Spleen (tissue), 7 donors: ENCODE results near the gene GOLGA6L2.

Experiments used
- POLR2A ChIP-seq, 3 donors: fragments of 450-650 bp; IDR thresholded peaks; one replicate each; pipeline ENCODE4 v1.5.1; 2017; ENCODE audit warnings: antibody characterized with exemption in 3 of 3, mild to moderate bottlenecking in 1 of 3
- POLR2AphosphoS5 ChIP-seq, 3 donors: sonication (generic); formaldehyde crosslinking; IDR thresholded peaks; one replicate each; pipeline ENCODE4 v1.5.1; 2017; ENCODE audit warnings: antibody characterized with exemption in 3 of 3
- TF ChIP-seq, protein P1 (sequence below), 11 experiments: fragments of 200-600 bp in 7 of 11; fragments of 450-650 bp in 4 of 11; sonication (generic) in 4 of 11; IDR thresholded peaks in 8 of 11; conservative IDR thresholded peaks in 3 of 11; 1 replicate in 7 of 11; 2 replicates in 4 of 11; pipeline versions ENCODE4 v1.4.0 to v1.8.0; 2016 to 2021; ENCODE audit warnings: antibody characterized with exemption in 11 of 11, inconsistent platforms in 4 of 11, mild to moderate bottlenecking in 1 of 11
- donor health status: DM: no; HTN: no; CAD: no; lungs with moderate emphysema.
- donor health status: DM: no; HTN: no; CAD: no.
- donor health status: DM: no; HTN: no; CAD: no.

GRCh38 chr15:23477920-23478319 is 30.9 kb upstream of the GOLGA6L2 start:
- no peak for TF ChIP-seq POLR2A (IDR thresholded peaks at IDR 0.05)
- TF ChIP-seq, protein P1, sequence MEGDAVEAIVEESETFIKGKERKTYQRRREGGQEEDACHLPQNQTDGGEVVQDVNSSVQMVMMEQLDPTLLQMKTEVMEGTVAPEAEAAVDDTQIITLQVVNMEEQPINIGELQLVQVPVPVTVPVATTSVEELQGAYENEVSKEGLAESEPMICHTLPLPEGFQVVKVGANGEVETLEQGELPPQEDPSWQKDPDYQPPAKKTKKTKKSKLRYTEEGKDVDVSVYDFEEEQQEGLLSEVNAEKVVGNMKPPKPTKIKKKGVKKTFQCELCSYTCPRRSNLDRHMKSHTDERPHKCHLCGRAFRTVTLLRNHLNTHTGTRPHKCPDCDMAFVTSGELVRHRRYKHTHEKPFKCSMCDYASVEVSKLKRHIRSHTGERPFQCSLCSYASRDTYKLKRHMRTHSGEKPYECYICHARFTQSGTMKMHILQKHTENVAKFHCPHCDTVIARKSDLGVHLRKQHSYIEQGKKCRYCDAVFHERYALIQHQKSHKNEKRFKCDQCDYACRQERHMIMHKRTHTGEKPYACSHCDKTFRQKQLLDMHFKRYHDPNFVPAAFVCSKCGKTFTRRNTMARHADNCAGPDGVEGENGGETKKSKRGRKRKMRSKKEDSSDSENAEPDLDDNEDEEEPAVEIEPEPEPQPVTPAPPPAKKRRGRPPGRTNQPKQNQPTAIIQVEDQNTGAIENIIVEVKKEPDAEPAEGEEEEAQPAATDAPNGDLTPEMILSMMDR (IDR thresholded peaks at IDR 0.05 in 8 of 11, conservative IDR thresholded peaks at IDR 0.05 in 3 of 11): no peak
- no peak for TF ChIP-seq POLR2AphosphoS5 (IDR thresholded peaks at IDR 0.05)
